GM23338 (cell line): ENCODE measurements around the gene TMEM145. TPM values are rescaled to one million over a fixed set of nuclear protein-coding genes. Genes with fewer than 3 reads are reported as not detected.

Experiments used
- ATAC-seq: fragments of 200-7000 bp; cut with Tn5 transposase; 3 replicates; pipeline ENCODE4 v1.9.1; 2020
- DNase-seq: peaks from one replicate; pipeline ENCODE4 v3.0.0-alpha.2; 2015; ENCODE audit warnings: low spot score
- H2AFZ ChIP-seq: fragments of 200-600 bp; sonication (generic); 2 replicates; pipeline ENCODE4 v1.8.0; 2016; ENCODE audit warnings: antibody characterized with exemption, mild to moderate bottlenecking, moderate library complexity
- H3F3A ChIP-seq: fragments of 200-600 bp; sonication (generic); replicated peaks from 2 replicates; pipeline ENCODE4 v1.8.0; 2017; ENCODE audit warnings: antibody characterized with exemption, mixed run types, low read depth
- H3K27ac ChIP-seq: fragments of 200-600 bp; sonication (generic); 2 replicates; pipeline ENCODE4 v1.6.1; 2016; ENCODE audit warnings: low read depth
- H3K27me3 ChIP-seq: fragments of 200-600 bp; sonication (generic); 2 replicates; pipeline ENCODE4 v1.8.0; 2016; ENCODE audit warnings: mild to moderate bottlenecking, mixed run types, moderate library complexity; ENCODE audit not compliant: insufficient read depth
- H3K36me3 ChIP-seq: fragments of 200-600 bp; sonication (generic); 2 replicates; pipeline ENCODE4 v1.8.0; 2016; ENCODE audit warnings: mild to moderate bottlenecking; ENCODE audit not compliant: insufficient read depth
- H3K4me1 ChIP-seq: fragments of 200-600 bp; sonication (generic); 2 replicates; pipeline ENCODE4 v1.8.0; 2016; ENCODE audit warnings: mild to moderate bottlenecking, moderate library complexity; ENCODE audit not compliant: insufficient read depth
- H3K4me2 ChIP-seq: fragments of 200-600 bp; sonication (generic); 2 replicates; pipeline ENCODE4 v1.7.1; 2017; ENCODE audit warnings: mixed run types
- H3K4me3 ChIP-seq: fragments of 200-600 bp; sonication (generic); 2 replicates; pipeline ENCODE4 v1.6.1; 2016; ENCODE audit warnings: mixed run types
- H3K79me2 ChIP-seq: fragments of 200-600 bp; sonication (generic); replicated peaks from 2 replicates; pipeline ENCODE4 v1.8.0; 2017; ENCODE audit warnings: mild to moderate bottlenecking; ENCODE audit not compliant: insufficient read depth
- H3K9me2 ChIP-seq: fragments of 200-600 bp; sonication (generic); 2 replicates; pipeline ENCODE4 v1.8.0; 2017; ENCODE audit not compliant: insufficient read depth
- H4K20me1 ChIP-seq: fragments of 200-600 bp; sonication (generic); replicated peaks from 2 replicates; pipeline ENCODE4 v1.8.0; 2017; ENCODE audit warnings: mild to moderate bottlenecking; ENCODE audit not compliant: insufficient read depth
- H3K27ac Mint-ChIP-seq: 2 replicates; pipeline ENCODE4 v1.8.0; 2020; ENCODE audit warnings: inconsistent platforms, mild to moderate bottlenecking, moderate library complexity, mixed read lengths
- H3K27me3 Mint-ChIP-seq: 3 replicates; pipeline ENCODE4 v1.8.0; 2022; ENCODE audit warnings: low read depth, mild to moderate bottlenecking, moderate library complexity, mixed read lengths, inconsistent platforms; ENCODE audit not compliant: insufficient read depth, poor library complexity
- H3K36me3 Mint-ChIP-seq: 3 replicates; pipeline ENCODE4 v1.8.0; 2021; ENCODE audit warnings: low read depth, mild to moderate bottlenecking, inconsistent platforms, moderate library complexity, mixed read lengths
- H3K4me1 Mint-ChIP-seq: 3 replicates; pipeline ENCODE4 v1.8.0; 2020; ENCODE audit warnings: mild to moderate bottlenecking, inconsistent platforms, mixed read lengths
- H3K4me3 Mint-ChIP-seq: 3 replicates; pipeline ENCODE4 v1.8.0; 2021; ENCODE audit warnings: moderate library complexity, mild to moderate bottlenecking, inconsistent platforms, mixed read lengths
- H3K9me3 Mint-ChIP-seq: 3 replicates; pipeline ENCODE4 v1.8.0; 2020; ENCODE audit warnings: moderate library complexity, mild to moderate bottlenecking, inconsistent platforms, mixed read lengths
- ETS1 ChIP-seq: IDR thresholded peaks from 2 replicates; pipeline ENCODE4 v1.6.1; 2016; ENCODE audit warnings: antibody characterized with exemption
- EZH2 ChIP-seq: fragments of 200-600 bp; sonication (generic); IDR thresholded peaks from one replicate; pipeline ENCODE4 v1.8.0; 2017; ENCODE audit warnings: antibody characterized with exemption, mild to moderate bottlenecking, low read depth; ENCODE audit not compliant: unreplicated experiment
- REST ChIP-seq: IDR thresholded peaks from one replicate; pipeline ENCODE4 v1.6.1; 2018; ENCODE audit warnings: antibody characterized with exemption; ENCODE audit not compliant: unreplicated experiment
- STAT1 ChIP-seq: IDR thresholded peaks from one replicate; pipeline ENCODE4 v1.6.1; 2016; ENCODE audit warnings: antibody characterized with exemption; ENCODE audit not compliant: unreplicated experiment
- ZNF114 ChIP-seq: fragments of 250-450 bp; sonication (Bioruptor Pico); IDR thresholded peaks from 2 replicates; pipeline ENCODE4 v1.5.0; 2020; ENCODE audit warnings: mild to moderate bottlenecking, moderate library complexity
- polyA plus RNA-seq: library from polyadenylated mRNA; unstranded; fragments of >200 nt; fragmentation: Nextera tagmentation; extraction: Ambion mirVana; gene quantifications from 2 replicates; pipeline ENCODE4 v1.2.1, GENCODE V29; 2016
- total RNA-seq: library from RNA; depleted of rRNA; stranded (reverse); fragments of >200 nt; shearing (Covaris generic); gene quantifications from 2 replicates; pipeline ENCODE4 v1.2.3, GENCODE V29; 2014
- TF ChIP-seq, protein P1 (sequence below): fragments of 250-450 bp; sonication (Bioruptor Pico); IDR thresholded peaks from 2 replicates; pipeline ENCODE4 v1.5.0; 2020; ENCODE audit warnings: mild to moderate bottlenecking, moderate library complexity

TMEM145 gene
- total and polyA plus RNA-seq, 2 experiments from 2014 or later = 1.9 to 5.4 TPM

DNA sequence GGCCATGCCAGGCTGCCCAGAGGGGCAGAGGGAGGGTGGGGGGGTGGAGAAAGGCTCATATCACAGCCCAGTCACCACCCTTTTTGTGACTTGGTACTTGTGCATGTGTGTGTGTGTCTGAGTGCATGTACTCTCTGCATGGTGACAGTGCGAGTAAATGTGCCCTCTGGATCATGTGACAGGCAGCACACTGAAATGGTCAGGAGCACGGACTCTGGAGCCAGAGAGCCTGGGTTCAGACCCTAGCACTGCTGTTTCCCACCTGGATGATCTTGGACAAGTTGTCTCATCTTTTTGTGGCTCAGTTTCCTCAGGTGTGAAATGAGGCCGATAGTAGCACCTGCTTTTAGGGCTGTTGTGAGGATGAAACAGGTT, 42.1 kb upstream of the TMEM145 start:
- DNase-seq (no peak), ATAC-seq (no peak)
- Mint-ChIP-seq H3K36me3 (peaks cover 13% of the 10 kb centered on the region; the same call in 2 of the 3 replicates), H3K4me3 (peak overlapping the region; percentile 34; the same call in 1 of the 3 replicates), H3K27ac (no peak overlapping the region), H3K9me3 (no peaks in the 10 kb centered on the region; the same call in 2 of the 3 replicates), H3K27me3 (peaks cover 4% of the 10 kb centered on the region), H3K4me1 (peaks cover 27% of the 10 kb centered on the region)
- no peaks in the 10 kb centered on the region for H4K20me1 ChIP-seq
- no peak overlapping the region for H2AFZ ChIP-seq
- peaks cover 9% of the 10 kb centered on the region; the same call in 1 of the 2 replicates for H3K4me1 ChIP-seq
- TF ChIP-seq ZNF114 (CRISPR knock-in tag) (no peak), STAT1 (no peak), REST (no peak), ETS1 (no peak), EZH2 (no peak)
- TF ChIP-seq, protein P1, sequence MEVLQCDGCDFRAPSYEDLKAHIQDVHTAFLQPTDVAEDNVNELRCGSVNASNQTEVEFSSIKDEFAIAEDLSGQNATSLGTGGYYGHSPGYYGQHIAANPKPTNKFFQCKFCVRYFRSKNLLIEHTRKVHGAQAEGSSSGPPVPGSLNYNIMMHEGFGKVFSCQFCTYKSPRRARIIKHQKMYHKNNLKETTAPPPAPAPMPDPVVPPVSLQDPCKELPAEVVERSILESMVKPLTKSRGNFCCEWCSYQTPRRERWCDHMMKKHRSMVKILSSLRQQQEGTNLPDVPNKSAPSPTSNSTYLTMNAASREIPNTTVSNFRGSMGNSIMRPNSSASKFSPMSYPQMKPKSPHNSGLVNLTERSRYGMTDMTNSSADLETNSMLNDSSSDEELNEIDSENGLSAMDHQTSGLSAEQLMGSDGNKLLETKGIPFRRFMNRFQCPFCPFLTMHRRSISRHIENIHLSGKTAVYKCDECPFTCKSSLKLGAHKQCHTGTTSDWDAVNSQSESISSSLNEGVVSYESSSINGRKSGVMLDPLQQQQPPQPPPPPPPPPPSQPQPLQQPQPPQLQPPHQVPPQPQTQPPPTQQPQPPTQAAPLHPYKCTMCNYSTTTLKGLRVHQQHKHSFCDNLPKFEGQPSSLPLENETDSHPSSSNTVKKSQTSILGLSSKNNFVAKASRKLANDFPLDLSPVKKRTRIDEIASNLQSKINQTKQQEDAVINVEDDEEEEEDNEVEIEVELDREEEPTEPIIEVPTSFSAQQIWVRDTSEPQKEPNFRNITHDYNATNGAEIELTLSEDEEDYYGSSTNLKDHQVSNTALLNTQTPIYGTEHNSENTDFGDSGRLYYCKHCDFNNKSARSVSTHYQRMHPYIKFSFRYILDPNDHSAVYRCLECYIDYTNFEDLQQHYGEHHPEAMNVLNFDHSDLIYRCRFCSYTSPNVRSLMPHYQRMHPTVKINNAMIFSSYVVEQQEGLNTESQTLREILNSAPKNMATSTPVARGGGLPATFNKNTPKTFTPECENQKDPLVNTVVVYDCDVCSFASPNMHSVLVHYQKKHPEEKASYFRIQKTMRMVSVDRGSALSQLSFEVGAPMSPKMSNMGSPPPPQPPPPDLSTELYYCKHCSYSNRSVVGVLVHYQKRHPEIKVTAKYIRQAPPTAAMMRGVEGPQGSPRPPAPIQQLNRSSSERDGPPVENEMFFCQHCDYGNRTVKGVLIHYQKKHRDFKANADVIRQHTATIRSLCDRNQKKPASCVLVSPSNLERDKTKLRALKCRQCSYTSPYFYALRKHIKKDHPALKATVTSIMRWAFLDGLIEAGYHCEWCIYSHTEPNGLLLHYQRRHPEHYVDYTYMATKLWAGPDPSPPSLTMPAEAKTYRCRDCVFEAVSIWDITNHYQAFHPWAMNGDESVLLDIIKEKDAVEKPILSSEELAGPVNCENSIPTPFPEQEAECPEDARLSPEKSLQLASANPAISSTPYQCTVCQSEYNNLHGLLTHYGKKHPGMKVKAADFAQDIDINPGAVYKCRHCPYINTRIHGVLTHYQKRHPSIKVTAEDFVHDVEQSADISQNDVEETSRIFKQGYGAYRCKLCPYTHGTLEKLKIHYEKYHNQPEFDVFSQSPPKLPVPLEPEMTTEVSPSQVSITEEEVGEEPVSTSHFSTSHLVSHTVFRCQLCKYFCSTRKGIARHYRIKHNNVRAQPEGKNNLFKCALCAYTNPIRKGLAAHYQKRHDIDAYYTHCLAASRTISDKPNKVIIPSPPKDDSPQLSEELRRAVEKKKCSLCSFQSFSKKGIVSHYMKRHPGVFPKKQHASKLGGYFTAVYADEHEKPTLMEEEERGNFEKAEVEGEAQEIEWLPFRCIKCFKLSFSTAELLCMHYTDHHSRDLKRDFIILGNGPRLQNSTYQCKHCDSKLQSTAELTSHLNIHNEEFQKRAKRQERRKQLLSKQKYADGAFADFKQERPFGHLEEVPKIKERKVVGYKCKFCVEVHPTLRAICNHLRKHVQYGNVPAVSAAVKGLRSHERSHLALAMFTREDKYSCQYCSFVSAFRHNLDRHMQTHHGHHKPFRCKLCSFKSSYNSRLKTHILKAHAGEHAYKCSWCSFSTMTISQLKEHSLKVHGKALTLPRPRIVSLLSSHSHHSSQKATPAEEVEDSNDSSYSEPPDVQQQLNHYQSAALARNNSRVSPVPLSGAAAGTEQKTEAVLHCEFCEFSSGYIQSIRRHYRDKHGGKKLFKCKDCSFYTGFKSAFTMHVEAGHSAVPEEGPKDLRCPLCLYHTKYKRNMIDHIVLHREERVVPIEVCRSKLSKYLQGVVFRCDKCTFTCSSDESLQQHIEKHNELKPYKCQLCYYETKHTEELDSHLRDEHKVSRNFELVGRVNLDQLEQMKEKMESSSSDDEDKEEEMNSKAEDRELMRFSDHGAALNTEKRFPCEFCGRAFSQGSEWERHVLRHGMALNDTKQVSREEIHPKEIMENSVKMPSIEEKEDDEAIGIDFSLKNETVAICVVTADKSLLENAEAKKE (CRISPR knock-in tag) = no peak
- H3K4me3 ChIP-seq = no peak overlapping the region
- no peaks in the 10 kb centered on the region for H3K36me3 ChIP-seq
- peaks cover 6% of the 10 kb centered on the region; the same call in 1 of the 2 replicates for H3K79me2 ChIP-seq
- H3F3A ChIP-seq = 0 out of 2 replicates have a peak, but pooled peaks cover 4% of the 10 kb centered on the region
- peaks cover 8% of the 10 kb centered on the region; the same call in 1 of the 2 replicates for H3K27me3 ChIP-seq
- H3K9me2 ChIP-seq = no peaks in the 10 kb centered on the region
- no peak overlapping the region for H3K27ac ChIP-seq
- H3K4me2 ChIP-seq = no peak overlapping the region
